HAP-1 (cell line): Measurements from ENCODE around the gene ZNRF3.

Source experiments
- DNase-seq, 2 experiments: peaks; one replicate each; pipeline ENCODE4 v3.0.0-alpha.2; 2016 to 2020; ENCODE audit warnings: low spot score in 2 of 2
- H3K27me3 ChIP-seq: fragments of 250-450 bp; sonication (Bioruptor Pico); 2 replicates; pipeline ENCODE4 v1.5.1; 2020; ENCODE audit warnings: low read depth, mild to moderate bottlenecking, moderate library complexity
- H3K36me3 ChIP-seq: fragments of 250-450 bp; sonication (Bioruptor Pico); replicated peaks from 2 replicates; pipeline ENCODE4 v1.5.1; 2020; ENCODE audit warnings: mild to moderate bottlenecking
- H3K4me1 ChIP-seq: fragments of 250-450 bp; sonication (Bioruptor Pico); 2 replicates; pipeline ENCODE4 v1.5.1; 2020; ENCODE audit warnings: mild to moderate bottlenecking
- H3K4me3 ChIP-seq: fragments of 250-450 bp; sonication (Bioruptor Pico); 2 replicates; pipeline ENCODE4 v1.5.1; 2020; ENCODE audit warnings: mild to moderate bottlenecking, moderate library complexity
- H3K9me3 ChIP-seq: fragments of 250-450 bp; sonication (Bioruptor Pico); 2 replicates; pipeline ENCODE4 v1.5.1; 2020; ENCODE audit warnings: mild to moderate bottlenecking, moderate library complexity
- in situ Hi-C: fragments of 300-500 bp; cut with MboI; formaldehyde crosslinking; loops from 3 replicates; pipeline ENCODE4 v1.14.3; 2020; ENCODE audit warnings: low sequenced_read_pairs, inconsistent platforms, mixed read lengths

The ZNRF3 gene

DNA sequence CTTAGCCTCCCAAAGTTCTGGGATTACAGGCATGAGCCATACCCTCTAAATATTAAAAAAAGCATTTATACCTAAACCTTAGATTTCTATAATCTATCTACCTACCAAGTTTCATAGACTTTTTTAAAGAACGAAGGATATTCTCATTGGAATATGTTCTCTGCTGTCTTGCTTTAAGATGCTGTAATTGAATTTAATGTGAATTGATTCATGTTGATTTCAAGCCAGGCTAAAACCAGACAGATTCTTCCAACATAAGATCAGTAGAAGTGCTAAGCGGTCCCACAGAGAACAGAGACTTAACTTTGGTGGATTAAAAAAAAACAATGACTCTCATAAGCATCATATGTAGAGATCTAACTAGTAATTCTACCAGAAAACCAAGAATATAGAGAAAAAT is 203.6 kb downstream of the ZNRF3 start:
- Histone ChIP-seq H3K4me3 (no peak overlapping the region), H3K4me1 (peaks cover 19% of the 10 kb centered on the region), H3K36me3 (no peaks in the 10 kb centered on the region), H3K9me3 (no peaks in the 10 kb centered on the region), H3K27me3 (no peaks in the 10 kb centered on the region)
- in situ Hi-C loops, result no loop called here
- no peak for DNase-seq

DNA sequence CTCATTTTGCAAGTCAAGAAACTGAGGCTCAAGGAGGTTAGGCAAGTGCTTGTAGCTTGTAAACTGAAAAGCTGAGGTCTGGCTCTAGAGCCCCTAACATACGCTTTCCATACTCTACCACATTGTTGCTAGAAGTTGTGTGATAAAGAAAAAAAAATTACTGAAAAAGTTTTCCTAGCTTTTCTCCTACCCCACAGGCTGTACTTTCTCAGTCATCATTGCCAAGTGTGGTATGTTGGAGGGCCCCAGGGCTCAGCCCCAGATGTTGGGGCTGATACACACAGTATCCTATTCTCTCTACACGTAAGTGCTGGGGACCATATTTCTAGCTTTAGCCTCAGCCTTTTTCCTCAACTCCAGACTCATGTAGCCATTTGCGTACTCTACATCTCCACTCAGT is 205.4 kb downstream of the ZNRF3 start:
- Histone ChIP-seq H3K27me3 (no peaks in the 10 kb centered on the region), H3K4me1 (peaks cover 3% of the 10 kb centered on the region), H3K9me3 (no peaks in the 10 kb centered on the region), H3K4me3 (no peak overlapping the region), H3K36me3 (no peaks in the 10 kb centered on the region)
- DNase-seq, result no peak
- in situ Hi-C loops, result no loop called here

GRCh38 chr22:29089507-29089906 is 206.1 kb downstream of the ZNRF3 start:
- H3K9me3 ChIP-seq, result no peaks in the 10 kb centered on the region
- DNase-seq, result no peak
- no peaks in the 10 kb centered on the region for H3K27me3 ChIP-seq
- no peaks in the 10 kb centered on the region; the same call in 1 of the 2 replicates for H3K4me1 ChIP-seq
- in situ Hi-C loops, result no loop called here
- no peaks in the 10 kb centered on the region for H3K36me3 ChIP-seq
- no peak overlapping the region for H3K4me3 ChIP-seq

DNA sequence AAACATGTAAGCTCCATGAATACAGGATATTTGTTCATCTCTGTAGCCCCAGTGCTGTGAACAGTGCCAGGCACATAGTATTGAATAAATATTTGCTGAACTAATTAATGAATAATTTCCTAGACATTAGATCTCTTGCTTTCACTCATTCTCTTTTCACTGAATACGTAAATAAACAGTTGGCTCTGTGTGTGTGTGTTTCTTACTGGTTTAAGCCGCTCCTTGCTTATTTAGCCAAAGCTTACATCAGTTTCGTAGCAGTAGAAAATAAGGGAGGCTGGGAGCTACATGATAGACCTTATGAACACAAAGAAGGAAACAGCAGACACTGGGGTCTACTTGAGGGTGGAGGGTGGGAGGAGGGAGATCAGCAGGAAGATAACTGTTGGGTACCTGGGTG is 206.7 kb downstream of the ZNRF3 start:
- Histone ChIP-seq H3K36me3 (peaks cover 4% of the 10 kb centered on the region), H3K27me3 (no peaks in the 10 kb centered on the region), H3K4me3 (no peak overlapping the region), H3K4me1 (no peaks in the 10 kb centered on the region), H3K9me3 (no peaks in the 10 kb centered on the region)
- DNase-seq, result no peak
- in situ Hi-C loops, result no loop called here

DNA sequence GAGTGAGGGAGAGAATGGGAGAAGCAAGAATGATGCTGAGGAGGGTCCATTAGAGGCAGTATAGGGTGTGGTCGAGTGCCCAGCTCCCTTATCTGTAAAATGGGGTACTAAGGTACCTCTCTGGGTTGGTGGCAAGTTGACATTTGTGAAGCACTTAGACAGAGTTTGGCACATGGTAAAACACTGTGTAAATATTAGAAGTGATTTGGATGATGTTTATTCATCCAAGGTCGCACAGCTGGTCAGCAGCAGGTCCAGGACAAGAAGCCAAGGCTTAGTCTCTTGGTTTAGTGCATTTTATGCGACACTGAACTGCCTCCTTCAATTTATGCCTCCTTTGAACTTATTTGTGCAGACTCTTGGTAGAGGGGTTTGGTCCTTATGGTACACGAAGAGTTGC is 208.9 kb downstream of the ZNRF3 start:
- Histone ChIP-seq H3K36me3 (peaks cover 7% of the 10 kb centered on the region), H3K27me3 (no peaks in the 10 kb centered on the region), H3K4me3 (no peak overlapping the region), H3K9me3 (no peaks in the 10 kb centered on the region), H3K4me1 (peaks cover 6% of the 10 kb centered on the region; the same call in 1 of the 2 replicates)
- no peak for DNase-seq
- in situ Hi-C loops, result no loop called here

DNA sequence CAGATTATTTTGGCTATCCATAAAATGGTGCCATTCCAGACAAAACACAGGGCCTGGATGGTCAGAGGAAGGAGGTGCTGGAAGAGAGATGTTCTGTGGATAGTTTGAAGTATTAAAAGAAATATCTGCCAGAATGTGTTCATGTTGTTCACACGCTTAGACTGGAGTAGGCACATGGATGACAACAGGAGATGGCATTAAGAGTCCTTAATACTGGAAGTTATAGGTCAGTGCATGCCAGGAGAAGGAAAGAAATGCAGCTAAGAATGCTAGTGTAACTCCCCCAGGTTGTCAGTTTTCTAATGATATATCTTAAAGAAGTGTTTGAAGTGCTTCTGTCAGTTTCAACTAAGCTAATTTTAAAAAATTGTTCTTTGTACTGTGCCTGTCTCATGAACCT is 209.7 kb downstream of the ZNRF3 start:
- H3K9me3 ChIP-seq, result no peaks in the 10 kb centered on the region
- peaks cover 7% of the 10 kb centered on the region for H3K36me3 ChIP-seq
- H3K4me1 ChIP-seq, result peaks cover 6% of the 10 kb centered on the region; the same call in 1 of the 2 replicates
- H3K27me3 ChIP-seq, result no peaks in the 10 kb centered on the region
- H3K4me3 ChIP-seq, result no peak overlapping the region
- in situ Hi-C loops, result no loop called here
- DNase-seq, result no peak

DNA sequence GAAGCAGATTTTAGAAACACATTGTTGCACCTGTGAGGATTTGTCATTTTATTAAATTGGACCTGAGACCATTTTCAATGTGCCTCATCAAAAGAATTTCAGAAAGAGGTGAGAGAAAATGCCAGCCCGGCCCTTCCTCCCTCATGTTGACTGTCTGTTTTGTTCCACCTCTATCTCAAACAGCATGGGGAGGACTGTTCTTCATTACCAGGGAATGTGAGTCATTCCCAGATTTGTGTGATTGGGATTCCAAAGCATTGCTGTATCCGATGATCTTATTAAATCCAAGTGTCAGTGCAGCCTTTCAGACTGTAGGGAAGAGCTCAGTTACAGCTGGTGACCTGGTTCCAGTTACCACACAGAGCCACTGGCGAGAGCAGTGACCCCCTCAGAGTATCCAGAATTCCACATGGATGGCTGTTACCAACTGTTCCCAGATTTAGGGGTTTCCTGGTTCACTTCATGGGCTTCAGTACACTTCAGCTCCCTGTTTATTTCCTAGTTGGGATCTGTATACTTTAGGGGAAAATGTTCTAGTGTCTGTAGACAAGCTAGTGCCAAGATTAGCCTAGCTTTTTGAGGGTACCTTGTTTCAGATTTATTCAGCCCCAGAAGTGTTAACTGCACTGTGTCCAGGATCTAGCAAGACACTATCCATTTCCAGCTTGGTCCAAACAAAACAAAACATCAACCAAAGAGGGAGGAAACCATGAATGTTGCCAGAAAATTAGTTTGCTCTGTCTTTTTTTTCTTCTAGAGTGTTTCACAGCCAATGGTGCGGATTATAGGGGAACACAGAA is 210.3 kb downstream of the ZNRF3 start:
- no peaks in the 10 kb centered on the region for H3K9me3 ChIP-seq
- peaks cover 6% of the 10 kb centered on the region; the same call in 1 of the 2 replicates for H3K4me1 ChIP-seq
- in situ Hi-C loops, result no loop called here
- H3K27me3 ChIP-seq, result no peaks in the 10 kb centered on the region
- no peak for DNase-seq
- H3K36me3 ChIP-seq, result peaks cover 7% of the 10 kb centered on the region
- H3K4me3 ChIP-seq, result no peak overlapping the region

DNA sequence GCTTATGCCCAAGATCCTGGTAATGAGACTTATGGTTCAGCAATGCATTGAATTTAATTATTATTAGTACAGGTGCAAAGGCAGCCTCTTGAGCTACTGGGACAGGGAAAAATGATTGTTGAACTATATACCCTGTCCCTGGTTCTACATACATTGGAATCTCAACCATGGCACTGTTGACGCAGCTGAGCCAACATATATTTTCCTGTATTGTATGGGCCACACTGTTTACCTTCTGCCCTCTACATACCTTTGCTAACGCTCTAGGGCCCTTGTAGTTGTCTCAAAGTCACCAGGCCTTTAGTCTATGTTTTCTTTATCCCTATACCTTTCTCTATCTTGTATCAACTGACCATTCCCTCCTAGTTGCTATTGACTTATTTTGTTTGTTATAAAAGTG is 212.1 kb downstream of the ZNRF3 start:
- H3K36me3 ChIP-seq, result peaks cover 7% of the 10 kb centered on the region
- H3K9me3 ChIP-seq, result no peaks in the 10 kb centered on the region
- H3K27me3 ChIP-seq, result no peaks in the 10 kb centered on the region
- in situ Hi-C loops, result no loop called here
- no peak for DNase-seq
- H3K4me3 ChIP-seq, result no peak overlapping the region
- peaks cover 6% of the 10 kb centered on the region; the same call in 1 of the 2 replicates for H3K4me1 ChIP-seq

DNA sequence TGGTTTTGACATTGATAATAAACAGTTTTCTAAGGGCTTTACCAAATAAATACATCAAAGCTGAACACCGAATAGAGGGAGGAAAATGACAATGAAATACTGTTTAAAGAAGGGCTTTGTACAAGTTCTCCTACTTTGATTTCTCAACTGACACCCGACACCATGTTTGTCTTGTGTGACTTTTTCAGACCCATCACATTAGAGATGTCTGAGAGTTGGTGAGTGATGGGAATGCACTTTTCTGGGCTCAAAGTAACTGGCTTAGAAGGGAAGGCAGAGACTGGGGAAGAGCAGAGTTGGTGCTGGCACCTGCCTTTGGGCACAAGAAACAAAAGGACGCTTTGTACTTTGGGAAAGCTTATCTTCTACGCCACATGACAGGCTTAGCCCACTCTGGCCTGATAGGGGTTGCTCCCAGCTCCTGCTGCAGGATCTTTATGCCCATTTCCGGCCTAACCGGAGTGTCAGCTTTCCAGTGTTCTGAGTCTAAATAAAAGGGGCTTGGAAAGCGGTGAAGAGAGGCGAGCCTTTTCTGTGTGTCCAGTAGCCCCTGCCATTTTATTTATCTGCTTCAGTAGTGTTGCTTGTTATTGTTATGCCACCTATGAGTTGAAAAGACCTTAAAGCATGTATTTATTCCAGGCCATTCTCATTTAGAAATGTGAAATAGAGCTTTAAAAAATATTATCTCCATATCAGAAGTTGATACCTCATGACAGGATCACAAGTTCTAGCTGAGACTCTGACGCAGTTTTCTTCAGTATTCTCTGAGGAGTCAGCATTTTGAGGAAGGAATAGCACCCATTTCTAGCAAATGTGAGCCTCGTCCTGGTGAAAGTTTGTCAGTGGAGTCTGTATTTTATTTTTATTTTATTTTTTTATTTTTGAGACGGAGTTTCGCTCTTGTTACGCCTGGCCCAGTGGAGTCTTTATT is 213.6 kb downstream of the ZNRF3 start:
- peaks cover 7% of the 10 kb centered on the region for H3K36me3 ChIP-seq
- peaks cover 6% of the 10 kb centered on the region; the same call in 1 of the 2 replicates for H3K4me1 ChIP-seq
- H3K27me3 ChIP-seq, result no peaks in the 10 kb centered on the region
- no peaks in the 10 kb centered on the region for H3K9me3 ChIP-seq
- DNase-seq, result peak in 1 of 2 experiments; percentile 26
- in situ Hi-C loops, result no loop called here
- no peak overlapping the region for H3K4me3 ChIP-seq

DNA sequence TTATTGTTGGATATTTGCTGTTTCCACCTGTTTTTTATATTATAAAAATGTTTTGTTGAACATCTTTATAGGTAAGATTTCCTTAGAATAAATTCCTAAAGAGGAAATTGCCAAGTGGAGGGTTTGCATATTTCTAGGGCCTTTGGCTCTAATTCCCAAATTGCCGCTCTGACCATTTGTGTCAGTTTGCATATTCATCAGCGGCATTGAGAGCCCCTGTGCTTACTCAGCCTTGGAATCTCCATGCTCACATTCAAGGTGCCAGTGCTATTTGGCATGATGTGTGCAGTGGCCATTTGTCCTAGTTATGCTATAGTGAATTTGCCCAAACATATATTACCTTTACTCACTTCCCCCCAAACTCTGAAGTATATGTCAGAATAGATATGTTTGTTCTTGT is 214.9 kb downstream of the ZNRF3 start:
- H3K4me3 ChIP-seq, result no peak overlapping the region
- no peaks in the 10 kb centered on the region for H3K9me3 ChIP-seq
- H3K4me1 ChIP-seq, result peaks cover 6% of the 10 kb centered on the region; the same call in 1 of the 2 replicates
- H3K27me3 ChIP-seq, result no peaks in the 10 kb centered on the region
- DNase-seq, result no peak
- peaks cover 7% of the 10 kb centered on the region for H3K36me3 ChIP-seq
- in situ Hi-C loops, result no loop called here

DNA sequence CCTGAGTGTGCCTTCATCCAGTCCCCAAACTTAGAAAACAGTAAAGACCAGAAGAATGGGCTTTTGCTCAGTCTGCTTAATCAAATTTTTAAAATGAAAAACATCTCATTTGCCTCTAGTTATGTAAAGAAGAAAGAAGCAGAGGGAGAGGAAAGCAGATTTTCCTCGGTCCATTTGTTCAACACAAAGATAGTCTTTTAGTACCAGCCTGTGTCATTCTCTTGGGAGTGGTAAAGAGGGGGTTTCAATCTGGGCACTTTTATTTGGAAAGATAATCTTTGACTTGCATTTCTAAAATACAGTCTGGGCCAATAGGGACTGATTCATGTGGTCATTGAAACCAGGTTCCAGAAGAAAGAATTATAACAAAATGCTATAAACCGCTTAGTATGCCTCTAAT is 218.9 kb downstream of the ZNRF3 start:
- Histone ChIP-seq H3K27me3 (no peaks in the 10 kb centered on the region), H3K4me3 (no peak overlapping the region), H3K9me3 (no peaks in the 10 kb centered on the region), H3K4me1 (no peaks in the 10 kb centered on the region), H3K36me3 (no peaks in the 10 kb centered on the region; the same call in 1 of the 2 replicates)
- in situ Hi-C loops, result no loop called here
- DNase-seq, result no peak

- Histone ChIP-seq H3K36me3 (no peaks in the 10 kb centered on the region; the same call in 1 of the 2 replicates), H3K9me3 (no peaks in the 10 kb centered on the region), H3K27me3 (no peaks in the 10 kb centered on the region), H3K4me3 (no peak overlapping the region), H3K4me1 (no peaks in the 10 kb centered on the region)
- no peak for DNase-seq
- in situ Hi-C loops, result no loop called here
Observed at GRCh38 chr22:29103121-29103520, 219.7 kb downstream of the ZNRF3 start.

DNA sequence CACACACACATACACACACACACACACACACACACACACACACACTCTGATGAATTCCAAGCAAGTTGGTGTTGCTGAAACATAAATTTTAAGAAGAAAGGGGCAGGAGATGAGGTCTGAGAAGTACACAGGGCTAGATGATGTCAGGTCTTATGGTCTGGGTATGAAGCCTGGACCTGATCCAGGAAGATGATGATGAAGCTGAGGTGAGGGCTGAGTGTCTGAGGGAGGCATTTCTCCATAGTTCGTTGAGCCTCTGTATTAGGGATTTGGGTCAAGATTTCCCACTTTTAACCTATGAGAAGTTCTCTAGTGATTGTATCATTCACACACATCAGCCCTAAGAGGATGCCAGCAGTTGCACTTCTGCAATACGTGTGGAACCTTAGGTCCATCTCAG is 222.1 kb downstream of the ZNRF3 start:
- Histone ChIP-seq H3K4me3 (no peak overlapping the region), H3K36me3 (no peaks in the 10 kb centered on the region), H3K4me1 (no peaks in the 10 kb centered on the region), H3K27me3 (no peaks in the 10 kb centered on the region), H3K9me3 (no peaks in the 10 kb centered on the region)
- DNase-seq, result no peak
- in situ Hi-C loops, result no loop called here

DNA sequence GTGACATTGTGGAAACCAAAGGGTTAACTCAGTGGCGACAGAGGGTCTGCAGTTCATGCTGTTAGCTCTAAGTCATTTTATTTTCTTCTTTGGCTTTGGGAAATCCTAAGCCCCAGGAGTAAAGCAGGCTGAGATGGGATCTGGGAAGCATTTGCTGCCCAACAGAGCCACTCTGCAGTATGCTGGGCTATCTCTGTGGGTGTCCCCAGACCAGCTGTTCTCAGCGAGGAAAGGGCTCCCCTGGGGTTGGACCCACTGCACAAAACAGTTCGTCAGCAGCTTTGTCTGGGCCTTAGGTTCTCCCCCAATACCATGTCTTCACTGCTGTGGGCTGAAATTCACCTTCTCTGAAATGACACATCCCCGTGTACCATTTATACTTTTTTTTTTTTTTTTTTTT is 223.5 kb downstream of the ZNRF3 start:
- no peaks in the 10 kb centered on the region for H3K9me3 ChIP-seq
- H3K27me3 ChIP-seq, result no peaks in the 10 kb centered on the region
- no peaks in the 10 kb centered on the region for H3K4me1 ChIP-seq
- no peak overlapping the region for H3K4me3 ChIP-seq
- in situ Hi-C loops, result no loop called here
- H3K36me3 ChIP-seq, result no peaks in the 10 kb centered on the region
- no peak for DNase-seq
